ES-I3 (cell line): ENCODE data around the gene STAT6.

Source experiments
- H3K36me3 ChIP-seq: 2 replicates; pipeline ENCODE4 v1.6.1; 2013; ENCODE audit warnings: mild to moderate bottlenecking, low read length, control low read depth, moderate library complexity; ENCODE audit not compliant: insufficient read depth
- H3K4me1 ChIP-seq: 2 replicates; pipeline ENCODE4 v1.6.1; 2013; ENCODE audit warnings: mild to moderate bottlenecking, control low read depth, low read length; ENCODE audit not compliant: insufficient read depth
- H3K9ac ChIP-seq: 2 replicates; pipeline ENCODE4 v1.6.1; 2013; ENCODE audit warnings: low read depth, mild to moderate bottlenecking, low read length, moderate library complexity
- H3K9me3 ChIP-seq: 2 replicates; pipeline ENCODE4 v1.6.1; 2013; ENCODE audit warnings: mild to moderate bottlenecking, low read length, moderate library complexity; ENCODE audit not compliant: control insufficient read depth, insufficient read depth

The STAT6 gene

DNA sequence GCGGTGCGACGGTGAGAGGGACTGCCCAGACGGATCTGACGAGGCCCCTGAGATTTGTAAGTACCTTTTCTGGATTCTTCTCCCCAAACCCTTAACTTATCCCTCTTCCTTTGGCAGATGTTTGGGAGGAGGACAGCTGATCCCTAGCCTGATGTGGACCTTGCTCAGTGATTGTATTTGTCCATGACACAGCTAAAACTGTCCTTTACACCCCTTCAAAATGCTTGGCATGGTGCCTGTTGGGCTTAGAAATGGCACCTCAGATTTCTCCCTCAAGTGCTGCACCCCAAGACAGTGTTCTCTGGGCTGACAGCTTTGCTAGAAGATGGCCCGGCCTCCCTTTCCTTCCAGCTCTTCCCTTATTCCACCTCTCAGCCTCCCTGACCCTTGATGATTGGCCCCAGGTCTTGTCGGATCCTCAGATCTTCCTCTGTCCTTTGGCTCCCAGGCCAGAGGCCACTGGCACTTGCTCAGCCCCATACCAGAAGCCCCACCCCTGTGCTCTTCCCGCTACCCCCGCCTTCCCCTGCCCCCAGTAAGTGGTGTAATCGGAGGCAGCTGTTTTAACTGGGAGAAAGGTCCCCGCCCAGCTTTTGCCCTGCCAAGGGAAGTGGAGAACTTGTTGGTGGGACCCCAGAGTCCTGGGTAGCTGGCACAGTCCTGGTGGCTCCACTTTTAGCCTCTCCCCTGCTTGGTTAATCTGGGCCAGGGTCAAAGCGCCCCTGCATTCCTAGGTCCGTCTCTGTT lies 27.5 kb upstream of the STAT6 start:
- Histone ChIP-seq H3K9me3 (no peaks in the 10 kb centered on the region), H3K4me1 (peaks cover 23% of the 10 kb centered on the region), H3K9ac (no peak overlapping the region), H3K36me3 (peaks cover 16% of the 10 kb centered on the region)

DNA sequence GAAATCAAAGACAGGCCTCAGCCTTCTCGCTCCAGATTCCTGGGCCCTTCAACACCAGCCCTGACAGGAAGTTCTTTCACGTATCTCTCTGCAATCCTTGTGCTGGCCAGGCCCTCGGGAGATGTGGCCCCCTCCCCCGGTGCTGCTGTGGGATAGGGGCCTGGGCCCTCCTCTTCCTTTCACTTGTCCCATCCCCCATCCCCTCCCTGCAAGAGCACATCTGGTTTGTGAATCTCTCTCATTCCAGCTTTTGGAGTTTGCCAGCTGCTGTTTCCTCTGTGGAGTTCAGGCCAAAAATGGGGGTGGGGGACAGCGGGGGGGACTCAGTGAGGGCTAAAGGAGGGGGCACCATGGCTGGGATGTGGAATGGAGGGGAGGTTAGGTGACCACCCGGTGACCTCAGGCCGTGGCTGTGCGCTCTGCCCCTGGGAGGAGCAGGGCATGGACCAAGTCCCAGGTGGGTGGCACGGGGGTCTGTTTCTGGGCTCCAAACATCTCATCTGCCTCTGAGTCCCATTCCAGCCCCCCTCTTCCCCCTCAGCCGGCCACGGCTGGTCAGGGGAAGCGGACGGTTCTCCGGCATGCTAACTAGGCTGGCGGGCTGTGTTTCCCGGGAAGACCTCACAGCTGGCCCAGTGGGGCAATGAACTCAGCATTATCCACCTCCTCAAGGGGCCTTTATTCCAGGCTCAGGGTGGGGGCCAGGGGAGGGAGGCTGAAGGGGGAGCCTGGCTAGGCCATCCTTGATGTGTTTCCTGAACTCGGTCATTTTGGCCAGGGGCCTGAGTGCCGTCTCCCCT lies 24.6 kb upstream of the STAT6 start:
- peaks cover 52% of the 10 kb centered on the region for H3K4me1 ChIP-seq
- peak overlapping the region; percentile 24 for H3K9ac ChIP-seq
- H3K9me3 ChIP-seq = no peaks in the 10 kb centered on the region
- H3K36me3 ChIP-seq = peaks cover 6% of the 10 kb centered on the region; the same call in 1 of the 2 replicates

GRCh38 chr12:57134949-57135348 lies 23.8 kb upstream of the STAT6 start:
- Histone ChIP-seq H3K9me3 (no peaks in the 10 kb centered on the region), H3K9ac (peak overlapping the region; percentile 24; the same call in 1 of the 2 replicates), H3K4me1 (peaks cover 59% of the 10 kb centered on the region), H3K36me3 (peaks cover 6% of the 10 kb centered on the region; the same call in 1 of the 2 replicates)

DNA sequence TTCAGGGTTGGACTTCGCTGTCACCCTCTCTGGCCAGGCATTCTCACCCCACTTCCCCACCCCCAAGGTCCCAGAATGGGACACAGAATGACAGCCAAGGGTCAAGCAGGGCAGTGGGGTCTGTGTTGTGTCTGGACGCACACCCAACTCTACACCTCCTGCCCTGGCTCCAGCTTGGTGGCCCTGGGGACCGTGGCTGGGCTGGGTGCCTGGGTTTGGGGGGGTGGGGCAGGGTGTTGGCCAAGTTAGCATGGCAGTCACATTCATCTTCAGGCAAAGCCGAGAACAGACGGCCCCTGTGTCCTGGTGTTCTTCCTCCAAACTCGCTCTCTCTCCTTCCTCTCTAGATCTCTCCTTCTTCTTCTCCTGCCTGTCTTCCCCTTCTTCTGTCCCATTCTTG lies 22.8 kb upstream of the STAT6 start:
- H3K4me1 ChIP-seq = peaks cover 63% of the 10 kb centered on the region
- H3K36me3 ChIP-seq = no peaks in the 10 kb centered on the region
- H3K9ac ChIP-seq = no peak overlapping the region
- no peaks in the 10 kb centered on the region for H3K9me3 ChIP-seq

DNA sequence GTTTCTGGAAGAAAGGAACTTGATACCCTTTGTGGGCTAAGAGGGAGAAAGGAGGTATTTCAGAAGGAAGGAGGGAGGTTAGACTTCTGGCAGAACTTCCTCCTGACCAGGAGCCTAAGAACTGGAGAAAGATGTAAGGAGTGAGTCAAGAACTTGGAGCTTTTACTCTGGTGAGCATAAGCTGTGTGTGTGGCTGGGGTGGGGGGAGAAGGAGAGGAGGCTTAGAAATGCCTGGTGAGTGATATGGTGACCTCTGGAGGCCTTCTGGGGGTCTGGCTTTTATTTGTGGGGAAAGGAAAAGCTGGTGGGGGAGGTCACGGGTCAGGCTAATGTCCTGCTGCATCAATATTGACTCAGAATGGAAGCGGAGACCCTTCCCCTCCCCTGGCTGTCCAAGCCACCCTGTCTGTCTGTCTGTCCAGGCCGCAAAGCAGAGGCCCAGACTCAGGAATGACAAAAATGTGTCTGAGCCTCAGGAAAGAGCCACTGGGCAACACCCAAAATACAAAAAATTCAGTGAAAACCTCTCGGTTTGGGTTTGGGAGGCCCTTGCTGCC lies 21.9 kb upstream of the STAT6 start:
- Histone ChIP-seq H3K4me1 (peaks cover 61% of the 10 kb centered on the region), H3K36me3 (no peaks in the 10 kb centered on the region), H3K9me3 (no peaks in the 10 kb centered on the region), H3K9ac (no peak overlapping the region)

DNA sequence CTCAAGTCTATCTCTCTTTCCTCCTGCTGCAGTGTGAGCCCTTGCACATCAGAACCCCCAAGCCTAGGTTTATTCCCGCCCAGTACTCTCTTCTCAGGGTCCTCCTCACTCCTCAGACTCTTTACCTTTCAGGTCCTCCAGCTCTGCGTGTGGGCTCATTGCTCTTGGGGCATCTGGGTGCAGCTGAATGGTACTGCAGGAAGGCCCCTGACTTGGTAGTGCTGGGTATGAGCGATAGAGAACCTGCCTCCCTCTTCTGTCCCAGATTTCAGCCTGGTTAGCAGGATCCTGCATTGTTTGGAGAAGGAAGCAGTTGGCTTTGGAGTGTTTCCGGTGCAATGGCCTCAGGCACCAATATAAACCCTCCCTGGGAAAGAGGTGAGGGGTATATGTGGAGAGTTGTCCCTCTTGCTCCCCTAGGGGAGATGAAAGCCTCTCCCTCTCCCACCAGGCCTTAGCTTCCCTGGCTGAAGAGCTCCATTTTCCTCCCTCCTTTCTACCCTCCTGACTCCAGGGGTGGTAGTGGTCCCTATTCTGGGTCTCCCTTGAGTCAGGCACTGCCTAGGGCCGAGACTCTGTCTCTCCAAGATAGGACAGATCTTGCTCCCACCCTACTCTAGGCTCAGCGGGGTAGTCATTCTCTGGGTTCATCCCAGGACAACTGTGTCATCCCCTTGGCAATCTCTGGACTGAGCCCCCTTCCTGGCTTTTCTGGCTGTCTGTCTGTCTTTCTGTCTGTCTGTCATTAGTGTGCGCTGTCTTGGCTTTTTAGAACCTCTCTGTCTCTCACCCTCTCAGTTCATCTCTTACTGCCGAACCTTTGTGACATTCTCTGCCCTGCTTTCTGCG lies 21.0 kb upstream of the STAT6 start:
- H3K36me3 ChIP-seq = no peaks in the 10 kb centered on the region
- no peak overlapping the region for H3K9ac ChIP-seq
- peaks cover 61% of the 10 kb centered on the region for H3K4me1 ChIP-seq
- no peaks in the 10 kb centered on the region for H3K9me3 ChIP-seq

- H3K36me3 ChIP-seq = no peaks in the 10 kb centered on the region
- H3K4me1 ChIP-seq = peaks cover 64% of the 10 kb centered on the region
- no peaks in the 10 kb centered on the region for H3K9me3 ChIP-seq
- no peak overlapping the region for H3K9ac ChIP-seq
Measured at GRCh38 chr12:57130941-57131340, 19.8 kb upstream of the STAT6 start.

DNA sequence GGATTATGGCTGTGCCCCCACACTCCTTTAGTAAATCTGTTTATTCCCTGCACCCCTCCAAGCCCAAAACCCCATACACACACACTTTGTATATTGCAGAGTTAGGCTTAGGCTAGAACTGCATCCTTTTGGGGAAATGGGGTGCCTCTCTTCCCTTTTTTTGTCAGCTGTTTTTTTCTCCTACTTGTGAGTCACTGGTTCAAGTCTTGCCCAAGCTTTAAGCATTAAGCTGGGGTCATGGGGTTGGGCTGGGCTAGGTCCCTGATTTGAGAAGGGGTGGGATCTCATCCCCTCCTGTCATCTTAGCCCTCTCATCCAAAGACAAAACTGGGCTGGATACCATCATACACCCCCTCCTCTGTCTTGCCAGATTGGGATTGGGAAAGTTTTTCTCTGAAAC lies 18.7 kb upstream of the STAT6 start:
- Histone ChIP-seq H3K4me1 (peaks cover 54% of the 10 kb centered on the region), H3K9ac (peak overlapping the region; percentile 82)

DNA sequence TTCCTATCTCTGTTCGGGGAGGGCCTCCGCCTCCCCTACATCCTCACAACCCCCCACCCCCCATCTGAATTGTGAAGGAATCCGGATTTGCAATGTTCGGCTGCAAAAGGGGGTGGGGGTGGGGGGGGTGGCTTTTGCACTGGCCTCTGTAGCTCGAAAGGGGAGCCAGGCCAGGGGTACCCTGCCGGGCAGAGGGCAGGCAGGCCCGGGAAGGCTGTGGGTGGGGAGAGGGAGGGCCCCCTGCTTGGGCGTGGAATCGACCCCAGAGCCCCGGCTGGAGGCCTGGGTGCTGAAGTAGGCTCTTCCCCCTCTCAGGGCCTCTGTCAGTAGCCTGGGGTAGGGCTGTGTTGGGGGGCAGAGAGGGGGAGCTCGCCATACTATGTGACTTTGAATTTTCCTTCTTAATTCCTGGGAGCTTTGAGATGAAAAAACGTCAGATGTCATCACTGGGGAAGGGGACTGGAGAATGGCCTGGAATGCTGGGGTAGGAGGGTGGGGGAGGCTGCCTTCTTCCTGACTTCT lies 18.2 kb upstream of the STAT6 start:
- H3K9ac ChIP-seq = peak overlapping the region; percentile 82
- H3K4me1 ChIP-seq = peaks cover 56% of the 10 kb centered on the region
- no peaks in the 10 kb centered on the region for H3K36me3 ChIP-seq
- no peaks in the 10 kb centered on the region for H3K9me3 ChIP-seq

More for the DNA sequence above, 18.7 kb upstream of the STAT6 start:
- Histone ChIP-seq H3K36me3 (no peaks in the 10 kb centered on the region), H3K9me3 (no peaks in the 10 kb centered on the region)

- peaks cover 50% of the 10 kb centered on the region for H3K4me1 ChIP-seq
- no peaks in the 10 kb centered on the region for H3K9me3 ChIP-seq
- no peaks in the 10 kb centered on the region for H3K36me3 ChIP-seq
- H3K9ac ChIP-seq = peak overlapping the region; percentile 82
Measured at GRCh38 chr12:57128519-57129247, 17.5 kb upstream of the STAT6 start.

GRCh38 chr12:57127726-57128518 lies 16.8 kb upstream of the STAT6 start, which contains the start of gene LRP1:
TSS of gene LRP1 (plus strand) at chr12:57128483. CDS start at chr12:57128965, 482 bp downstream.
- Histone ChIP-seq H3K9ac (peak within 1 kb of the TSS; percentile 98), H3K9me3 (no peaks in the 10 kb centered on the region; the same call in 1 of the 2 replicates), H3K4me1 (peaks cover 43% of the 10 kb centered on the region), H3K36me3 (no peaks in the 10 kb centered on the region)

DNA sequence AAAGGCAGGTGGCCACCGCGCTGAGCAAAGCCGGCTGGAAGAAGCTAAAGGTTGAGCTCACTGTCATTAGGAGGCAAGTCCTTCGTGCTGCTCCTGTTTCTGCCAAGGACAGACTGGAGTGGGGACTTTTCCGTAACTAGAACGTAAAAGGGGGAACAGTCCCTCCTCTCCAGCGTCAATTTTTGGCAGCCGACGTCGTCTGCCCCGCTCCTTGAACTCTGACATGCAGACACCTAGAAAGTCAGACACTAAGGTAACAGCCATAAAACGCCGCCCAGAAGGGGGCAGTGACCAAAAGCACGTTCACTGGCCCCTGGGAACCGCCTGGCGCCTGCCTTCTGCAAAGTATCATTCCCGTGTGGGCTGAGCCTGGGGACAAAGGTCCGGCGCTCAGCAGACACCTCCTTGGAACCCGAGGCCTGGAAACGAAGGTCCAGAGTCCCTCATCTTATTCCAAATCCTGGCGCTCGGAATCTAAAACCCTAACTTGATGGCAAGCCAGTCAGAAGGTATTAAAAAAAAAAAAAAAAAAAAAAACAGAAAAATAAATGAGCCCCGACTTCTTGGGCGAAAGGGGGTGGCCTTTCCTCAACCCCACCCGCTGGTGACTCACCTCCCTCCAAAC lies 16.1 kb upstream of the STAT6 start:
- H3K9ac ChIP-seq = peak overlapping the region; percentile 98; the same call in 1 of the 2 replicates
- H3K4me1 ChIP-seq = peaks cover 36% of the 10 kb centered on the region
- H3K9me3 ChIP-seq = no peaks in the 10 kb centered on the region; the same call in 1 of the 2 replicates
- no peaks in the 10 kb centered on the region for H3K36me3 ChIP-seq
